ENCODE measurements around the gene CDKL1. TPM values are rescaled to one million over a fixed set of nuclear protein-coding genes. Genes with fewer than 3 reads are reported as not detected.

CDKL1 gene
- total and polyA plus RNA-seq, 2 donors (not counting 1 experiment from before 2014, with no cell fraction given), result 5.3 to 7.9 TPM

DNA sequence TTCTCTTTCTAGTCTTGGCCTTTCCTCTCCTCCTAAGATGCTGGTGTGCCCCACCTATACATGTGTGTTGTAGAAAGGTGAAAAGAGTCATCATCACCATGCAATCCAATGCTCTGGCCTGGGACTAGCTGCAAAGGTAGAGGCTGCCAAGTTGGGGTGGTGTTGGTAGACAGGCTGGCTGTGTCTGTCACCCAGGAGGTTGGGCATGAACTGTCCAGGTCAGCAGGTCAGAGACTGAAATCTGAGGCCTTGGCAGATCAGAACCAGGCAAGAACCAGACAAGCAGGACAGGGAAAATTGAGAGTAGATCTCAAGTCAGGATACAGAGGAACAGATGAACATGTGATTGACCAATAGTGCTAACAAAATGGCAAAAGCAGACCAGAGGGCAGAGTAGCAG lies 110.8 kb downstream of the CDKL1 start:
- no peaks in the 10 kb centered on the region for H3K9me3 Mint-ChIP-seq (ENCODE audit: insufficient read depth)
- intact Hi-C loops (cut with micrococcal nuclease), result no loop called here
- Histone ChIP-seq H3K9me3 (ENCODE audit: control extremely low read depth in 1 of 3, control insufficient read depth in 2 of 3, insufficient read depth in 1 of 3, low read length in 2 of 3) (peaks cover 0 to 1% (median 0%) of the 10 kb centered on the region in 3 donors), H3K27me3 (replicated peaks in 1 of 4; ENCODE audit: control extremely low read depth in 1 of 4, control insufficient read depth in 3 of 4, insufficient read depth in 4 of 4, low read length in 3 of 4) (no peaks in the 10 kb centered on the region), H3K9ac (ENCODE audit: low read length) (no peak overlapping the region), H3K27ac (ENCODE audit: low read length in 2 of 2) (no peak overlapping the region), H3K4me2 (replicated peaks; ENCODE audit: low read depth, low read length, poor library complexity, severe bottlenecking) (no peak overlapping the region), H2AFZ (ENCODE audit: insufficient read depth, low read depth, low read length, poor library complexity, severe bottlenecking) (no peak overlapping the region), H4K20me1 (ENCODE audit: control insufficient read depth, insufficient read depth, low read length, poor library complexity, severe bottlenecking) (no peaks in the 10 kb centered on the region), H3K4me1 (ENCODE audit: control insufficient read depth in 2 of 2, insufficient read depth in 2 of 2, low read length in 2 of 2) (no peaks in the 10 kb centered on the region), H3K36me3 (replicated peaks in 1 of 2; ENCODE audit: control extremely low read depth in 1 of 2, control insufficient read depth in 1 of 2, extremely low read depth in 1 of 2, insufficient read depth in 2 of 2, low read length in 1 of 2) (peaks cover 0 to 1% of the 10 kb centered on the region in 2 experiments), H3K79me2 (ENCODE audit: control insufficient read depth, insufficient read depth, low read length) (no peaks in the 10 kb centered on the region), H3K4me3 (ENCODE audit: control extremely low read depth in 1 of 5, extremely low read depth in 1 of 5, insufficient read depth in 1 of 5, low read depth in 2 of 5, low read length in 4 of 5) (no peak overlapping the region)
- no peak for TF ChIP-seq EZH2 (IDR thresholded peaks at IDR 0.05; ENCODE audit: borderline replicate concordance, insufficient read depth, low read depth, low read length, poor library complexity, severe bottlenecking)
- TF ChIP-seq, protein P1, sequence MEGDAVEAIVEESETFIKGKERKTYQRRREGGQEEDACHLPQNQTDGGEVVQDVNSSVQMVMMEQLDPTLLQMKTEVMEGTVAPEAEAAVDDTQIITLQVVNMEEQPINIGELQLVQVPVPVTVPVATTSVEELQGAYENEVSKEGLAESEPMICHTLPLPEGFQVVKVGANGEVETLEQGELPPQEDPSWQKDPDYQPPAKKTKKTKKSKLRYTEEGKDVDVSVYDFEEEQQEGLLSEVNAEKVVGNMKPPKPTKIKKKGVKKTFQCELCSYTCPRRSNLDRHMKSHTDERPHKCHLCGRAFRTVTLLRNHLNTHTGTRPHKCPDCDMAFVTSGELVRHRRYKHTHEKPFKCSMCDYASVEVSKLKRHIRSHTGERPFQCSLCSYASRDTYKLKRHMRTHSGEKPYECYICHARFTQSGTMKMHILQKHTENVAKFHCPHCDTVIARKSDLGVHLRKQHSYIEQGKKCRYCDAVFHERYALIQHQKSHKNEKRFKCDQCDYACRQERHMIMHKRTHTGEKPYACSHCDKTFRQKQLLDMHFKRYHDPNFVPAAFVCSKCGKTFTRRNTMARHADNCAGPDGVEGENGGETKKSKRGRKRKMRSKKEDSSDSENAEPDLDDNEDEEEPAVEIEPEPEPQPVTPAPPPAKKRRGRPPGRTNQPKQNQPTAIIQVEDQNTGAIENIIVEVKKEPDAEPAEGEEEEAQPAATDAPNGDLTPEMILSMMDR (IDR thresholded peaks at IDR 0.05), result no peak
- POLR2A ChIA-PET, result no interaction called here
- H3K4me3 Mint-ChIP-seq, result no peak overlapping the region
- CTCF ChIA-PET, result interaction anchor here (0.7 kb wide), 1 partner anchor 11 kb away, joined by 3 read pairs; no protein-coding TSS in a partner anchor
- no peaks in the 10 kb centered on the region for H3K4me1 Mint-ChIP-seq
- no peak overlapping the region for H3K27ac Mint-ChIP-seq
- DNase-seq, result no peak
- no peak for ATAC-seq (ENCODE audit: low read depth)
- H3K27me3 Mint-ChIP-seq, result no peaks in the 10 kb centered on the region

Small RNAs within 50 kb of the gene (small RNA-seq; reads per million reads assigned to genes)
- not detected for gene MIR4504 (ENCODE audit: insufficient read length, low read depth, low replicate concordance)

Other genes with a start within 250 kb of the CDKL1 start
- gene SOS2, start 165.3 kb downstream of the CDKL1 start, total RNA-seq, result 51.0 and 55.3 TPM in 2 replicates
- 9.6 and 14.2 TPM in 2 replicates for gene SOS2, start 165.3 kb downstream of the CDKL1 start, polyA plus RNA-seq
- 5.5 and 5.6 TPM in 2 replicates for gene L2HGDH, start 84.7 kb downstream of the CDKL1 start, total RNA-seq
- gene L2HGDH, start 84.7 kb downstream of the CDKL1 start, polyA plus RNA-seq, result 1.1 and 2.1 TPM in 2 replicates
- 31.9 and 40.0 TPM in 2 replicates for gene DMAC2L, start 84.6 kb downstream of the CDKL1 start, total RNA-seq
- 19.0 and 19.9 TPM in 2 replicates for gene DMAC2L, start 84.6 kb downstream of the CDKL1 start, polyA plus RNA-seq
- 58.2 and 60.0 TPM in 2 replicates for gene MAP4K5, start 135.7 kb upstream of the CDKL1 start, total RNA-seq
- 14.1 and 25.3 TPM in 2 replicates for gene MAP4K5, start 135.7 kb upstream of the CDKL1 start, polyA plus RNA-seq
- 2.9 and 3.8 TPM in 2 replicates for gene ATL1, start 163.3 kb upstream of the CDKL1 start, total RNA-seq
- gene ATL1, start 163.3 kb upstream of the CDKL1 start, polyA plus RNA-seq, result 1.1 and 2.9 TPM in 2 replicates